Gastrocnemius medialis (tissue), 4 donors: ENCODE data around the gene SCTR. TPM values are rescaled to one million over a fixed set of nuclear protein-coding genes. Genes with fewer than 3 reads are reported as not detected.

Experiments
- ATAC-seq, 2 donors: fragments of 150-250 bp; one replicate each; pipeline ENCODE4 v1.9.1; 2016
- DNase-seq, 2 donors: peaks; one replicate each; pipeline ENCODE4 v3.0.0-alpha.2; 2019
- H3K27ac ChIP-seq, 4 donors: fragments of 200-600 bp; sonication (generic); 1 replicate in 1 of 4; 2 replicates in 3 of 4; pipeline ENCODE4 v1.5.1; 2016 to 2018; ENCODE audit warnings: mild to moderate bottlenecking in 2 of 4, moderate library complexity in 1 of 4
- H3K27me3 ChIP-seq, 3 donors: fragments of 200-600 bp; sonication (generic) in 2 of 3; 1 replicate in 1 of 3; 2 replicates in 2 of 3; pipeline versions ENCODE4 v1.5.1 to v1.6.0; 2016 to 2019; ENCODE audit warnings: mild to moderate bottlenecking in 1 of 3, moderate library complexity in 1 of 3
- H3K36me3 ChIP-seq, 2 donors: fragments of 200-600 bp; sonication (generic) in 1 of 2; one replicate each; pipeline ENCODE4 v1.5.1; 2017 to 2018
- H3K4me1 ChIP-seq, 2 donors: fragments of 200-600 bp; sonication (generic) in 1 of 2; one replicate each; pipeline ENCODE4 v1.5.1; 2016 to 2017; ENCODE audit warnings: mild to moderate bottlenecking in 2 of 2
- H3K4me3 ChIP-seq, 4 donors: fragments of 200-600 bp; sonication (generic) in 3 of 4; 1 replicate in 1 of 4; 2 replicates in 3 of 4; pipeline ENCODE4 v1.5.1; 2016 to 2019; ENCODE audit warnings: mild to moderate bottlenecking in 2 of 4
- H3K9me3 ChIP-seq, 3 donors: fragments of 200-600 bp; sonication (generic) in 2 of 3; 1 replicate in 1 of 3; 2 replicates in 2 of 3; pipeline ENCODE4 v1.5.1; 2016 to 2019
- POLR2A ChIP-seq, 2 donors: fragments of 450-650 bp; IDR thresholded peaks; one replicate each; pipeline ENCODE4 v1.6.1; 2017; ENCODE audit warnings: antibody characterized with exemption in 2 of 2, mild to moderate bottlenecking in 2 of 2, moderate library complexity in 2 of 2
- in situ Hi-C, 4 donors: fragments of 200-750 bp; cut with MboI; loops; one replicate each; pipeline versions ENCODE4 v1.15.0 to v1.8.0; 2017; ENCODE audit warnings: low sequenced_read_pairs in 4 of 4
- intact Hi-C: fragments of 100-400 bp; cut with DNase I; formaldehyde crosslinking; loops from one replicate; pipeline ENCODE4 v1.15.1; 2023; ENCODE audit warnings: low total_unique reads
- total RNA-seq, 4 donors: library from RNA; depleted of rRNA; stranded (reverse); fragments of >200 nt; gene quantifications; one replicate each; pipeline versions ENCODE4 v1.1.0 to v1.2.3, GENCODE V29; 2016
- TF ChIP-seq, protein P1 (sequence below), 5 experiments: fragments of 450-650 bp in 3 of 5; fragments of 200-600 bp in 2 of 5; sonication (generic) in 2 of 5; IDR thresholded peaks in 4 of 5; conservative IDR thresholded peaks in 1 of 5; 1 replicate in 4 of 5; 2 replicates in 1 of 5; pipeline ENCODE4 v1.5.1; 2016 to 2019; ENCODE audit warnings: antibody characterized with exemption in 5 of 5, mild to moderate bottlenecking in 3 of 5, moderate library complexity in 3 of 5

The SCTR gene
- total RNA-seq, 4 donors from 2014 or later = not detected

- DNase-seq = no peak
- H3K36me3 ChIP-seq = no peaks in the 10 kb centered on the region
- in situ Hi-C loops (no loop called here), intact Hi-C loops (no loop called here)
- H3K9me3 ChIP-seq = no peaks in the 10 kb centered on the region
- H3K27me3 ChIP-seq = no peaks in the 10 kb centered on the region
- H3K4me3 ChIP-seq = no peak overlapping the region
- TF ChIP-seq, protein P1, sequence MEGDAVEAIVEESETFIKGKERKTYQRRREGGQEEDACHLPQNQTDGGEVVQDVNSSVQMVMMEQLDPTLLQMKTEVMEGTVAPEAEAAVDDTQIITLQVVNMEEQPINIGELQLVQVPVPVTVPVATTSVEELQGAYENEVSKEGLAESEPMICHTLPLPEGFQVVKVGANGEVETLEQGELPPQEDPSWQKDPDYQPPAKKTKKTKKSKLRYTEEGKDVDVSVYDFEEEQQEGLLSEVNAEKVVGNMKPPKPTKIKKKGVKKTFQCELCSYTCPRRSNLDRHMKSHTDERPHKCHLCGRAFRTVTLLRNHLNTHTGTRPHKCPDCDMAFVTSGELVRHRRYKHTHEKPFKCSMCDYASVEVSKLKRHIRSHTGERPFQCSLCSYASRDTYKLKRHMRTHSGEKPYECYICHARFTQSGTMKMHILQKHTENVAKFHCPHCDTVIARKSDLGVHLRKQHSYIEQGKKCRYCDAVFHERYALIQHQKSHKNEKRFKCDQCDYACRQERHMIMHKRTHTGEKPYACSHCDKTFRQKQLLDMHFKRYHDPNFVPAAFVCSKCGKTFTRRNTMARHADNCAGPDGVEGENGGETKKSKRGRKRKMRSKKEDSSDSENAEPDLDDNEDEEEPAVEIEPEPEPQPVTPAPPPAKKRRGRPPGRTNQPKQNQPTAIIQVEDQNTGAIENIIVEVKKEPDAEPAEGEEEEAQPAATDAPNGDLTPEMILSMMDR (IDR thresholded peaks at IDR 0.05 in 4 of 5, conservative IDR thresholded peaks at IDR 0.05 in 1 of 5) = no peak
- no peak for TF ChIP-seq POLR2A (IDR thresholded peaks at IDR 0.05)
- no peak overlapping the region for H3K27ac ChIP-seq
- ATAC-seq = no peak
- H3K4me1 ChIP-seq = peaks cover 15 to 17% of the 10 kb centered on the region in 2 donors
Measured at GRCh38 chr2:119550856-119551255, 26.6 kb upstream of the SCTR start.

- in situ Hi-C loops = no loop called here
- H3K4me3 ChIP-seq = no peak overlapping the region
- intact Hi-C loops = no loop called here
Measured at GRCh38 chr2:119550346-119550745, 26.1 kb upstream of the SCTR start.

GRCh38 chr2:119549241-119549640 is 25.0 kb upstream of the SCTR start:
- peaks cover 17 to 20% of the 10 kb centered on the region in 2 donors for H3K4me1 ChIP-seq
- ATAC-seq (peak; percentile 98 to 100), DNase-seq (peak; percentile 56 to 68)
- TF ChIP-seq POLR2A (IDR thresholded peaks at IDR 0.05) = no peak
- TF ChIP-seq, protein P1 (IDR thresholded peaks at IDR 0.05 in 4 of 5, conservative IDR thresholded peaks at IDR 0.05 in 1 of 5) = no peak
- no peaks in the 10 kb centered on the region for H3K27me3 ChIP-seq
- H3K27ac ChIP-seq = peak overlapping the region; percentile 42 to 77 (median 64)
- H3K4me3 ChIP-seq = no peak overlapping the region
- intact Hi-C loops = no loop called here
- in situ Hi-C loops = no loop called here
- H3K36me3 ChIP-seq = no peaks in the 10 kb centered on the region
- H3K9me3 ChIP-seq = no peaks in the 10 kb centered on the region

More at GRCh38 chr2:119550346-119550745, 26.1 kb upstream of the SCTR start:
- Histone ChIP-seq H3K4me1 (peaks cover 15 to 17% of the 10 kb centered on the region in 2 donors), H3K27ac (no peak overlapping the region), H3K36me3 (no peaks in the 10 kb centered on the region), H3K27me3 (no peaks in the 10 kb centered on the region), H3K9me3 (no peaks in the 10 kb centered on the region)
- TF ChIP-seq, protein P1 (IDR thresholded peaks at IDR 0.05 in 4 of 5, conservative IDR thresholded peaks at IDR 0.05 in 1 of 5) = no peak
- TF ChIP-seq POLR2A (IDR thresholded peaks at IDR 0.05) = no peak
- no peak for ATAC-seq
- no peak for DNase-seq

DNA sequence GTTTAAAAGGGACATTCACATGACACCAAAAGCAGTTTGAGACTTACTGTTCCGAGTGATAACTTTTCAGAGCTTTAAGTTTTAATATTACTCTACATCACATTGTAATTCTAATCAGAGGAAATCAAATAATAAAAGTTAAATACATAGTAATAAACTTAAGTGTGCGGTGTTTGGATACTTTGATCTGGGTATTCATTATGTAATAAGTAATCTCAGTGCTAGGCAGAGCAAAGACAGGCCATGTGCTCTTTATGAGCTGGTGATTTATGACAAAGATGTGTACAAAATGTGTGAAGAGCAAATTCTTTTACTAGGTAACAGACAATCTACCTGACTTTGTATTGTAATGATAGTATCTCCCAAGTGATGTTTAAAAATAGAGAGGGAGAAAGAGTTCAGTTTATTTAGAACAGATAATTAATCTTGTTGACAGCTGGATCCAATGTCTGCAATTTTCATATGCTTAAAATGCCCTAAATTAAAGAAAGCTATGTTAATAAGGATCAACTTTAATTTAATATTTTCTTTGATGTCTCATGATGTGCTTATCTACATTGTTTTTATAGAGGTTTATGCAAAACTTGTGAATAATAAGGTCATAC is 24.3 kb upstream of the SCTR start:
- no peaks in the 10 kb centered on the region for H3K9me3 ChIP-seq
- ATAC-seq = no peak
- no peaks in the 10 kb centered on the region for H3K27me3 ChIP-seq
- TF ChIP-seq, protein P1 (IDR thresholded peaks at IDR 0.05 in 4 of 5, conservative IDR thresholded peaks at IDR 0.05 in 1 of 5) = no peak
- no peak for TF ChIP-seq POLR2A (IDR thresholded peaks at IDR 0.05)
- DNase-seq = no peak
- no peak overlapping the region for H3K4me3 ChIP-seq
- H3K4me1 ChIP-seq = peaks cover 17 to 23% of the 10 kb centered on the region in 2 donors
- peak overlapping the region; percentile 42 to 77 (median 64) for H3K27ac ChIP-seq
- H3K36me3 ChIP-seq = no peaks in the 10 kb centered on the region
- intact Hi-C loops (no loop called here), in situ Hi-C loops (no loop called here)

DNA sequence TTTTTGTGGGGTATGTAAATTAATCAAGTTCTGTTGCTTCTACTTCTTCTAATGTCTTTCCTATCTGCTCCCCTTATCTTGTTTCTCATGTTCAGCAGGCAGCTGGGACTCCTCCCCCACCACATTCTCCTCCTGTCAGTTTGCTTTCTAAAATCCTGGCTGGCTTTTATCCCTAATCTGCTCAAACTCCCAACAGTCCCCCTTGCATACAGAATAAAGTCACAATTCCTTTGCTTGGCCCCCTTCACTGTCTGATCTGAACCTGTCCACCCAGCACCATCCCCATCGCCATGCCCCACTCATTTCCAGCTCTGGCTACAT is 22.1 kb upstream of the SCTR start:
- Histone ChIP-seq H3K27me3 (no peaks in the 10 kb centered on the region), H3K4me3 (no peak overlapping the region), H3K36me3 (no peaks in the 10 kb centered on the region), H3K27ac (no peak overlapping the region), H3K9me3 (no peaks in the 10 kb centered on the region), H3K4me1 (peaks cover 17 to 23% of the 10 kb centered on the region in 2 donors)
- in situ Hi-C loops (no loop called here), intact Hi-C loops (no loop called here)
- no peak for DNase-seq
- ATAC-seq = no peak
- TF ChIP-seq, protein P1 (IDR thresholded peaks at IDR 0.05 in 4 of 5, conservative IDR thresholded peaks at IDR 0.05 in 1 of 5) = no peak
- no peak for TF ChIP-seq POLR2A (IDR thresholded peaks at IDR 0.05)
